Lower leg skin (tissue), 3 donors: ENCODE measurements around the gene TBX20.
"Not testable (repeated sequence)": the region's sequence is repeated elsewhere in the genome, so short reads cannot be mapped to it uniquely, and the experiment has no call there.

Experiments used
- POLR2A ChIP-seq, 2 donors: fragments of 450-650 bp; IDR thresholded peaks; one replicate each; pipeline ENCODE4 v1.6.1; 2016 to 2017; ENCODE audit warnings: antibody characterized with exemption in 2 of 2, mild to moderate bottlenecking in 1 of 2, moderate library complexity in 1 of 2
- TF ChIP-seq, protein P1 (sequence below), 3 donors: fragments of 450-650 bp; IDR thresholded peaks; one replicate each; pipeline ENCODE4 v1.5.1; 2016; ENCODE audit warnings: antibody characterized with exemption in 3 of 3, mild to moderate bottlenecking in 3 of 3, moderate library complexity in 2 of 3

DNA sequence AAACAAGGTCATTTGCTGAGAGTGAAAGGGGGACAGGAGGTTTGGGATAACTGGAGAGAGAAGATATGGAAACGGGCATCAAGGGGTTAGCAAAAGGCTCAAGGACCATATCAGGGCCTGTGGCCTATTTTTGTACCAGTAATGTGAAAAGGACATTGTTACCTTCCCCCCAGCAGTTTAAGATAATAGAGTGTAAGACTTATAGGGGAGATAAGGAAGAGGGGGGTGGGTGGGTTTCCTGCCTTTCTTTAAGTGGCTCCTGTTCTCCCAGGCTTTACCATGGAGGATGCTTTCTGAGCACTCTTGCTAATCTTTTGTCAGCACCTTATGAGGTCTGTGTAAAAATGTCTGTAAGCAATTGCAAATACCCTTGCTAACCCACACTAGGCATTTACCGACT lies 80.7 kb downstream of the TBX20 start:
- TF ChIP-seq, protein P1, sequence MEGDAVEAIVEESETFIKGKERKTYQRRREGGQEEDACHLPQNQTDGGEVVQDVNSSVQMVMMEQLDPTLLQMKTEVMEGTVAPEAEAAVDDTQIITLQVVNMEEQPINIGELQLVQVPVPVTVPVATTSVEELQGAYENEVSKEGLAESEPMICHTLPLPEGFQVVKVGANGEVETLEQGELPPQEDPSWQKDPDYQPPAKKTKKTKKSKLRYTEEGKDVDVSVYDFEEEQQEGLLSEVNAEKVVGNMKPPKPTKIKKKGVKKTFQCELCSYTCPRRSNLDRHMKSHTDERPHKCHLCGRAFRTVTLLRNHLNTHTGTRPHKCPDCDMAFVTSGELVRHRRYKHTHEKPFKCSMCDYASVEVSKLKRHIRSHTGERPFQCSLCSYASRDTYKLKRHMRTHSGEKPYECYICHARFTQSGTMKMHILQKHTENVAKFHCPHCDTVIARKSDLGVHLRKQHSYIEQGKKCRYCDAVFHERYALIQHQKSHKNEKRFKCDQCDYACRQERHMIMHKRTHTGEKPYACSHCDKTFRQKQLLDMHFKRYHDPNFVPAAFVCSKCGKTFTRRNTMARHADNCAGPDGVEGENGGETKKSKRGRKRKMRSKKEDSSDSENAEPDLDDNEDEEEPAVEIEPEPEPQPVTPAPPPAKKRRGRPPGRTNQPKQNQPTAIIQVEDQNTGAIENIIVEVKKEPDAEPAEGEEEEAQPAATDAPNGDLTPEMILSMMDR (IDR thresholded peaks at IDR 0.05), result not testable (repeated sequence)
- TF ChIP-seq POLR2A (IDR thresholded peaks at IDR 0.05), result not testable (repeated sequence)
